Type B pancreatic cell (in vitro differentiated cells): ENCODE measurements around the gene NPBWR2. TPM values are rescaled to one million over a fixed set of nuclear protein-coding genes. Genes with fewer than 3 reads are reported as not detected.
"Not testable (repeated sequence)": the region's sequence is repeated elsewhere in the genome, so short reads cannot be mapped to it uniquely, and the experiment has no call there.

Experiments
- DNase-seq: peaks from one replicate; pipeline ENCODE4 v3.0.0; 2021; ENCODE audit warnings: mixed read lengths; ENCODE audit not compliant: unreplicated experiment; ENCODE audit errors: extremely low spot score
- H3K27ac Mint-ChIP-seq: 2 replicates; pipeline ENCODE4 v1.8.0; 2021; ENCODE audit warnings: mild to moderate bottlenecking, mixed read lengths
- H3K27me3 Mint-ChIP-seq: 2 replicates; pipeline ENCODE4 v1.8.0; 2021; ENCODE audit warnings: mixed read lengths
- H3K36me3 Mint-ChIP-seq: 2 replicates; pipeline ENCODE4 v1.8.0; 2021; ENCODE audit warnings: mixed read lengths
- H3K4me1 Mint-ChIP-seq: one replicate; pipeline ENCODE4 v1.8.0; 2021; ENCODE audit warnings: mixed read lengths; ENCODE audit not compliant: unreplicated experiment
- H3K4me3 Mint-ChIP-seq: 2 replicates; pipeline ENCODE4 v1.8.0; 2021; ENCODE audit warnings: mild to moderate bottlenecking, mixed read lengths
- H3K9me3 Mint-ChIP-seq: 2 replicates; pipeline ENCODE4 v1.8.0; 2021; ENCODE audit warnings: mixed read lengths
- CTCF ChIP-seq: fragments of 200-600 bp; sonication (generic); conservative IDR thresholded peaks from 2 replicates; pipeline ENCODE4 v1.5.0; 2021; ENCODE audit warnings: antibody characterized with exemption, mild to moderate bottlenecking
- total RNA-seq: library from RNA; stranded (reverse); gene quantifications from 2 replicates; pipeline ENCODE4 v1.2.1, GENCODE V29; 2021; ENCODE audit warnings: low replicate concordance

Gene NPBWR2
- total RNA-seq, 1 donor from 2014 or later = not detected

- no peak for TF ChIP-seq CTCF
- Mint-ChIP-seq H3K4me3 (no peak overlapping the region), H3K27ac (no peak overlapping the region), H3K36me3 (no peaks in the 10 kb centered on the region), H3K27me3 (peaks cover 12% of the 10 kb centered on the region), H3K9me3 (peaks cover 7% of the 10 kb centered on the region), H3K4me1 (no peaks in the 10 kb centered on the region)
- DNase-seq = no peak
Measured at GRCh38 chr20:64140061-64140931, 32.9 kb upstream of the NPBWR2 start.

- H3K4me1 Mint-ChIP-seq = no peaks in the 10 kb centered on the region
- H3K27me3 Mint-ChIP-seq = peaks cover 15% of the 10 kb centered on the region
- DNase-seq = no peak
- H3K9me3 Mint-ChIP-seq = no peaks in the 10 kb centered on the region
- H3K27ac Mint-ChIP-seq = no peak overlapping the region
- no peak overlapping the region for H3K4me3 Mint-ChIP-seq
- H3K36me3 Mint-ChIP-seq = no peaks in the 10 kb centered on the region
- TF ChIP-seq CTCF = no peak
Measured at GRCh38 chr20:64139199-64140060, 32.1 kb upstream of the NPBWR2 start.

- Mint-ChIP-seq H3K9me3 (no peaks in the 10 kb centered on the region), H3K4me3 (no peak overlapping the region), H3K36me3 (no peaks in the 10 kb centered on the region), H3K27ac (no peak overlapping the region), H3K27me3 (peaks cover 14% of the 10 kb centered on the region), H3K4me1 (no peaks in the 10 kb centered on the region)
- no peak for TF ChIP-seq CTCF
- no peak for DNase-seq
Measured at GRCh38 chr20:64138276-64138815, 31.0 kb upstream of the NPBWR2 start.

- no peaks in the 10 kb centered on the region for H3K4me1 Mint-ChIP-seq
- H3K36me3 Mint-ChIP-seq = no peaks in the 10 kb centered on the region
- H3K4me3 Mint-ChIP-seq = no peak overlapping the region
- H3K9me3 Mint-ChIP-seq = no peaks in the 10 kb centered on the region
- peaks cover 8% of the 10 kb centered on the region for H3K27me3 Mint-ChIP-seq
- no peak for TF ChIP-seq CTCF
- DNase-seq = no peak
- no peak overlapping the region for H3K27ac Mint-ChIP-seq
Measured at GRCh38 chr20:64137598-64138031, 30.2 kb upstream of the NPBWR2 start.

GRCh38 chr20:64136004-64136710, 28.8 kb upstream of the NPBWR2 start:
- TF ChIP-seq CTCF = no peak
- Mint-ChIP-seq H3K27me3 (peaks cover 8% of the 10 kb centered on the region), H3K4me1 (no peaks in the 10 kb centered on the region), H3K36me3 (no peaks in the 10 kb centered on the region), H3K4me3 (no peak overlapping the region), H3K9me3 (no peaks in the 10 kb centered on the region), H3K27ac (no peak overlapping the region)
- no peak for DNase-seq

GRCh38 chr20:64134744-64135143, 27.4 kb upstream of the NPBWR2 start:
- H3K36me3 Mint-ChIP-seq, H3K9me3 Mint-ChIP-seq, H3K27me3 Mint-ChIP-seq, H3K4me3 Mint-ChIP-seq, H3K27ac Mint-ChIP-seq, DNase-seq, H3K4me1 Mint-ChIP-seq: not testable (repeated sequence)
